HG02885 (cell line): ENCODE results near the gene HOXA6.

Experiments used
- ATAC-seq: cut with Tn5 transposase; IDR thresholded peaks from one replicate; pipeline ENCODE4 v1.9.1; 2021; ENCODE audit warnings: mild to moderate bottlenecking; ENCODE audit not compliant: unreplicated experiment, poor library complexity

The HOXA6 gene

DNA sequence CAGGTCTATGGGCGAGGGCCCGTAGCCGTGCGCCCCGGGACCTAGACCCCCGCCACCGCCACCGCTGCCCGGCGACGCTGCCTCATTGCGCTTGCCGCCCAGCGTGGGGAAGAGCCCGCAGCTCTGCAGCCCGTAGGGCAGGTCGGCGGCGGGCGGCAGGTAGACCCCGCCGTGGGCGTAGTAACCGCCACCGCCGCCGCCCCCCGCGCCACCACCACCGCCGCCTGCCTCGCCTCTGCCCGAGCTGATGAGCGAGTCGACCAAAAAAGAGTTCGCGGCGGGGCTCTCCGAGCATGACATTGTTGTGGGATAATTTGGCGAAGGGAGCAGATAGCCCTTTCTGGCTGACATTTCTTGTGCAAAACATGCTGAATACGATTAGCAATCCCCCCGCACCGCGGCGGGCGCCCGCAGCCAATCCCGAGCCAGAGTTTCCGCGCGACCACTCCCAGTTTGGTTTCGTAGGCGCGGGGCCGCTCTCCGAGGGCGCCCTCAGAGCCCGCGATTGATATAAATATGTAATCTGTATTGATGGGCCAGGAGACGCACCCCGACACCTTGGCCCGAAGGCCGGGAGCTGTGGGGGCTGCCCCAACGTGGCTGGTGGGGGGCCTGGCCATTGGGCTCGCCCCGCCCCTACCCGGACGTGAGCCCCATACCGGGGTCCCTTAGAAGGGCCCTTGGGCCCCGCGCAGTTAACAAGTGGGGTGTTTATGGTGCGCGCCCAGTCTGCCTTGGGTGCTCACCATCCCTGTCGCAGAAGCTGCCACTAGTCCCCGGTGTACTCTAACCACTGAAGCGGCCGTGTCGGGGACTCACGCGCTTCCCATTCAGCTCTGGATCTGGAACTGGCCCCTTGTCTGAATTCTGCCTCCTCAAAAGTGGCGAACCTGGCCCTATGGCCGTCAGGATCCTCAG lies 26.6 kb upstream of the HOXA6 start, which contains the start of gene HOXA10:
Gene HOXA10 (minus strand): TSS at position 365 of the 918 bp plus-strand sequence. CDS start 14 bp downstream, at position 351.
- ATAC-seq: no peak

GRCh38 chr7:27173511-27173955 lies 26.0 kb upstream of the HOXA6 start:
- no peak for ATAC-seq

DNA sequence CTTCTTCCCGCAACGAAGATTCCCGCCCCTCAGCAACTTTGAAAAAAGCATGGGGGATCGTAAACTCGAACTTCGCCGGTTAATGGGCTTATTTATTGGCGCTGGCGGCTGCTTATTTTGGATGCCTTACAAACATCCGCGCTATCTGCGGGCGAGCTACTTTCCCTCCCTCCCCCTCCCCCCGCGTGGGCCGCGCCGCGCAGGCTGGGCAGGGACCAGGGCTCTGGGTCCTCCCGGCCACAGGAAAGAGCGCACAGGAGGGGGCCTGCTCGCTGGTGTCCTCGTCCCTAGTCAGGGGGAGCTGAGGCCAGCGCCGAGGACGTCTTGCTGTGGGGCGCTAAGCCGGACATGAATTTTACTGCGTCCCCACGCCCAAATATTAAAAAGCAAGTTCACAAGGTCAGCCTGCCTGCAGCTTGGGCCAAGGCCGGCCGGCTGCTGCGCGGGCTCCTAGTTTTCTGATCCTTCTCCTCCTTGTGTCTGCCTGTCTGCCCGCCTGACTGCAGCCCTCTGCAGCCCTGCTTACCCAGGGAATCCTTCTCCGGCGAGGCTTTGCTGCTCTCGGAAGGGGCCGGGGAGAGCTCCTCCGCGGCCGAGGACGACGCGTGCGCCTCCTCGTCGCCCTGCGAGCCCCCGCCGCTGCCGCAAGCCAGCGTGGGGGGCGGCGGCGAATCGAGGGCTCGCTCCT lies 25.4 kb upstream of the HOXA6 start:
- no peak for ATAC-seq

- no peak for ATAC-seq
Observed at GRCh38 chr7:27172315-27172774, 24.8 kb upstream of the HOXA6 start.

- ATAC-seq: no peak
Observed at GRCh38 chr7:27171637-27172314, 24.2 kb upstream of the HOXA6 start.

DNA sequence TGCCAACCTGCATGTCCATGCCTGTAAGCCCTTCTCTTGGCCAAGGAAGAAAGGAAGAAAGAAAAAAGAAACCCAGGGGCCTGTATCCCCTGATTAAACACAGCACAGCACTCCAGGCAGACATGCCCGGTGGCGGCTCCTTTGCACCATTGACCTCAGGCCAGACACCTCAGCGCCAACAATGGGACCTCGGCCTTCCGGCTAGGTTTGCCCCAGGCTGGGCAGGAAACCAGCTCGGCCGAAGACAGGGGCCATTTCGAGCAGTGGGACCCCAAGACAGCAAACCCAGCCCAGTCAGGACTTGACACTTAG lies 23.7 kb upstream of the HOXA6 start:
- ATAC-seq: no peak

GRCh38 chr7:27170426-27171324 lies 23.1 kb upstream of the HOXA6 start:
- ATAC-seq: no peak

DNA sequence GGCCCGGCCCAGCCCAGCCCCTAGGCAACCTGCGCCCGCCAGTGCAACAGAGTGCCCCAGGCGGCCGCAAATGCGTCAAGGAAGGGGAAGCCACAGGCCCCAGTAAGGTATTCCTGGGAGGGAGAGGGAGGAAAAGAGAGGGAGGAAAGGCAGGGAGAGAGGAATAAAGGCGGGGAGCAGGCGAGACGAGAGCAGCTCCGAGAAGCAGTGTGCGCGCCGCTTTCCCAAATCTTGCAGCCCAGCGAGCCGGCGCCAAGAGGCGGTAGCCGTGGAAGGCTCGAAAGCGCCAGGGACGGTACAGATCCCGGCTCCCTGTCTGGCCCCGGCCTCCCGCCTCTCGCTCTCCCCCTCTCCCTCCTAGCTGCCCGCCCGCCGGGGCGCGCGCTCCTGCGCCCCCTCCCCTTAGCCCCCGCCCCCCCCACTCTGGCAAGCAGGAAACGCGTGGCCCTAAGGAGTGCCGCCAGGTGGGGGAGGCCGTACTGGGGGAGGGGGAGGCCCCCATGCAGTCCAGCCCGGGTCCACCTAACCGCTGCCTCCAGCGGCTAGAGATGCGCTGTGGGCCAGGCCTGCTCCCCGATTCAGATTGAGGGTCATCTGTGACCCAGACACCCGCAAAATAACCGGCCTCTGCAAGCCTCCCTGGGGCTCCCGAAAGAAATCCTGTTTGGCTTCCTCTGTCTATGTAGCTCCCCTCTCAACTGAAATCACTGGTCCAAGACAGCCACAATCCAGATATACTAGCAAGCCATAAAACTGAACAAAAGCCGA lies 22.3 kb upstream of the HOXA6 start:
- no peak for ATAC-seq

GRCh38 chr7:27168265-27168947 lies 20.8 kb upstream of the HOXA6 start:
- no peak for ATAC-seq

GRCh38 chr7:27167916-27168264 lies 20.3 kb upstream of the HOXA6 start:
- no peak for ATAC-seq

DNA sequence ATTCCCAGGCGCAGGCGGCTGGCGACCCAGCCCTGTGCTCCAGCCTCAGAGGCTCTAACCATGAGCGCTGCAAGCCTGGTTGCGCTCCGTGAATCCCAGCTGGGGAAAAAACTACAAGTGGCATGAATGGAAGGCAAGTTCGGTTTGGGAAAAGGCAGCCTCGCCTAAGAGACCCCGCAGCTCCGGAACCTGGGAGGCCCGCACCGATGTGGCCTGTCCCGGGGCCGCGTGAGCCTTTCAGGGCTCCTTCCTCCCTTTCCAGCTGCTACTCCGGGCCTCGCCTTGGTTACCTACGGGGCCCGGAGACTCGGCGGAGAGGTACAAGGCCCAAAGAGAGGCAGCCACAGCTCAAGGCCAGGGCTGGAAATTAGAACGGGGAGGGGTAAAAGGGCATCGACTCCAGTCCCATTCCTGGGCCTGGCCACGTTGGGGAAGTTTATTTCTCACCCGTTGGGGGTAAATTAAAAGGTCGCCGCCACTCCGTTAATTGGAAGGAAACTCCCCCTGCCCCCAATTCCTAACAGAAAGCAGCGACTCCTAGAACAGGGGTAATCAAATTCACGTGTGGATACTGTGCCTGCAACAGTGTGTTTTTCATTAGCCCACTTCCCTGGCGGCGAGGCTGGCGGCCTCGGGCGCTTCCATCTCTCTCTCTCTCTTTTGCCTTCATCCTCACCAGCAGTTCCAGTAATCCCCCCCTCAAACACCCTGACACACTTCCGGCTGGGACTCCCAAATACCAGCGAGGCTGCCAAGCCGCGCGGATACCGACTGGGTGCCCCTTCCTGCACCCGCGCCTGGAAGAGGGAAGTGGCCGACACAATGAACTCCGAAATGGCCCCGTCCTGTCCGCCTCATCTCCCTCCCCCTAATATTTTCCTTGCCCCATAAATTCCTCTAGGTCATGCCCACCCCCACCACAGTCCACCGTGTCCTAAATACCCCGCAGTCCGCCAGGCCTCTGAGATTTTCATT lies 19.2 kb upstream of the HOXA6 start:
- no peak for ATAC-seq

DNA sequence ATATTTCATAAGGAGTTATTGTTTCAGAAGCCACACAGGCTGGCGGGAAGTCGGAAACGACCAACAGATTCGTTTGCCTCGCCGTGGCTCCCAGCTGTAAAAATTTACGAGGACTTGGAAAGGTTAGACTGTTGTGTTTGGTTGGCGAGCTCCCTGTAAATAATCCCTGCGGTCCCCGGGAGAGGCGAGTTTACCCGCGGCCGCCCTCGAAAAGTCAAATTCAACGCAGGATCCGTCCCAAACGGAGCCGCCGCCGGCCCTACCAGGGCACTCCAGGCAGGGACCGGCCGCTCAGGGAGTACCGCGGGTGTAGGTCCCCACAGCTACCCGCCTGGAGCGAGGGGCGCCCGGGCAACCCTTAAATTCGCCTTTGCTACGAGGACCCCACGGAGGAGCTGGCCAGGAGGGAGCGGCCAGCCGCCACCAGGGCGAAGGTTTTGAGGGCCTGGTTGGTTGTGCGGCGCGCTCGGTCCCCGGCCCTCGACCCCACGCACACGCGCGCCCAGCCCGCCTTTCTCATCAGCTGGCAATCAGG lies 18.5 kb upstream of the HOXA6 start:
- ATAC-seq: no peak

DNA sequence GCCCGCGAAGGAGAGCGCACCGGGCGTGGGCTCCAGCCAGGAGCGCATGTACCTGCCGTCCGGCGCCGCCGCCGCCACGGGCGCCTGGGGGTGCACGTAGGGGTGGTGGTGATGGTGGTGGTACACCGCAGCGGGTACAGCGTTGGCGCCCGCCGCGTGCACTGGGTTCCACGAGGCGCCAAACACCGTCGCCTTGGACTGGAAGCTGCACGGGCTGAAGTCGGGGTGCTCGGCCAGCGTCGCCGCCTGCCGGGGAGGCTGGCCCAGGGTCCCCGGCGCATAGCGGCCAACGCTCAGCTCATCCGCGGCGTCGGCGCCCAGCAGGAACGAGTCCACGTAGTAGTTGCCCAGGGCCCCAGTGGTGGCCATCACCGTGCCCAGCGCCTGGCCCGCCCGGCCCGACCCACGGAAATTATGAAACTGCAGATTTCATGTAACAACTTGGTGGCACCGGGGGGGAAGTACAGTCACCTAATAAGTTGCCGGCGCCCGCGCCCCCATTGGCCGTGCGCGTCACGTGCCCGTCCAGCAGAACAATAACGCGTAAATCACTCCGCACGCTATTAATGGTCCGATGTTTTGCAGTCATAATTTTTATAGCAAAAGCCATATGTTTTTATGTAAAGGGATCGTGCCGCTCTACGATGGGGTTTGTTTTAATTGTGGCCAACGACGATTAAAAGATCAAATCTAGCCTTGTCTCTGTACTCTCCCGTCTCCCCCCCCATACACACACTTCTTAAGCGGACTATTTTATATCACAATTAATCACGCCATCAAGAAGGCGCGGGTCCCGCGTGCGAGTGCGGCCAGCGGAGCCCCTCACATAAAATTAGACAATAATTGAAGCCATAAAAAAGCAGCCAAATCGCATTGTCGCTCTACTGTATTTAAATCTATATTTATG lies 17.8 kb upstream of the HOXA6 start, which contains the start of gene HOXA9:
Gene HOXA9 (minus strand): TSS at position 449 of the 907 bp plus-strand sequence. CDS start 80 bp downstream, at position 369.
- no peak for ATAC-seq

DNA sequence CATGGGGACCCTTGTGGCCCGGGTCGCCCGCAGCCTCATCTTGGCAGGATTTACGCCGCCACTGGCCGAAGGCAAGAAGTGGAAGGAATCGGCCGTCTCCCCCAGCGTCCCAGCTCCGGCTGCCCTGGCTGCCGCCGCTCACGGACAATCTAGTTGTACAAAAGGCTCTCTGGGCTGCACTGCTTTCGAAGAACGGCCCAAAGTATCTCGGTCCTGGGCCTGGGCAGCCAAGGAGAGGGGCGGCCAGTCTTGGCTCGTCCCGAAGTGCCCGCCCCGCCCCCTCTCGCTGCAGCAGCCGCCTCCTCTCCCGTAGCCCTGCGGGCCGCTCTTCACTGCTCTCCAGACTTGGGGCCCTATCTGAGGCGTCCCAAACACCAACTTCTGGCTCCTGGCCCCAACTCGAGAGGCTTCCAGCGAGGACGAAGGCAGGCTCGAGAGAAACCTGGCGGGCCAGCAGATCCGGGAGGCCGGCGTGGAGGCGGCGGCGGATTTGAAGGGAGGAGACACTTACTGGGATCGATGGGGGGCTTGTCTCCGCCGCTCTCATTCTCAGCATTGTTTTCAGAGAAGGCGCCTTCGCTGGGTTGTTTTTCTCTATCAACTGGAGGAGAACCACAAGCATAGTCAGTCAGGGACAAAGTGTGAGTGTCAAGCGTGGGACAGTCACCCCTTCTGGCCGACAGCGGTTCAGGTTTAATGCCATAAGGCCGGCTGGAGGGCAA lies 17.0 kb upstream of the HOXA6 start:
- ATAC-seq: no peak

GRCh38 chr7:27164045-27164366 lies 16.4 kb upstream of the HOXA6 start:
- ATAC-seq: no peak
